ENCODE measurements around the gene REG1B.

The REG1B gene

GRCh38 chr2:79097843-79098242, 10.1 kb upstream of the REG1B start:
- no peak for TF ChIP-seq CTCF (IDR thresholded peaks at IDR 0.05; ENCODE audit: low read depth, low read length)
- Histone ChIP-seq H3K4me3 (ENCODE audit: low read depth, low read length) (no peak overlapping the region), H3K36me3 (no peaks in the 10 kb centered on the region), H3K27ac (no peak overlapping the region), H3K27me3 (ENCODE audit: insufficient read depth, low read depth, severe bottlenecking) (peaks cover 79% of the 10 kb centered on the region), H3K9me3 (ENCODE audit: severe bottlenecking) (peaks cover 13% of the 10 kb centered on the region)
- DNase-seq, result no peak

DNA sequence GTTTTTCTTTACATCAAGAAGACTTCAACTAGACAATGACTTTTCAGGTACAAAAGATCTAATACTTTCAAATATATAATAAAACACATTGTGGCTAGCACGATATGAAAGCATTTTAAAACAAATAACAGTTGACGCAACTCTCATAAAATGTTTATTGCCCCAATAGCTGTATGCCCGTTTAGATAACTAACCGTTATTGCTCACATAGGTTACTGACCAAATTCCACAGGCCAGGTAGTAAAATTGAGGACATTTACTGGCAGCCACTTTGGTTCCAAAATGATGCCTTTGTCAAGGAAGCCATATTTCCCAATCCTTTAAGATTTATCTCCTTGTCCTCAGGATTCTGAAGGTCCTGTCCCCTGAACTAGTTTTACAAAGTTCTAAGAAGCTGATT, 2.9 kb upstream of the REG1B start:
- Histone ChIP-seq H3K4me3 (ENCODE audit: low read depth, low read length) (no peak overlapping the region), H3K36me3 (no peaks in the 10 kb centered on the region), H3K27me3 (ENCODE audit: insufficient read depth, low read depth, severe bottlenecking) (peaks cover 62% of the 10 kb centered on the region), H3K9me3 (ENCODE audit: severe bottlenecking) (peaks cover 3% of the 10 kb centered on the region), H3K27ac (no peak overlapping the region)
- no peak for DNase-seq
- TF ChIP-seq CTCF (IDR thresholded peaks at IDR 0.05; ENCODE audit: low read depth, low read length), result no peak

GRCh38 chr2:79086255-79086654, 1.5 kb downstream of the REG1B start:
- H3K9me3 ChIP-seq (ENCODE audit: severe bottlenecking), result no peaks in the 10 kb centered on the region
- H3K27me3 ChIP-seq (ENCODE audit: insufficient read depth, low read depth, severe bottlenecking), result peaks cover 45% of the 10 kb centered on the region
- no peak for DNase-seq
- H3K36me3 ChIP-seq, result no peaks in the 10 kb centered on the region
- H3K4me3 ChIP-seq (ENCODE audit: low read depth, low read length), result no peak overlapping the region
- TF ChIP-seq CTCF (IDR thresholded peaks at IDR 0.05; ENCODE audit: low read depth, low read length), result no peak
- H3K27ac ChIP-seq, result no peak overlapping the region

DNA sequence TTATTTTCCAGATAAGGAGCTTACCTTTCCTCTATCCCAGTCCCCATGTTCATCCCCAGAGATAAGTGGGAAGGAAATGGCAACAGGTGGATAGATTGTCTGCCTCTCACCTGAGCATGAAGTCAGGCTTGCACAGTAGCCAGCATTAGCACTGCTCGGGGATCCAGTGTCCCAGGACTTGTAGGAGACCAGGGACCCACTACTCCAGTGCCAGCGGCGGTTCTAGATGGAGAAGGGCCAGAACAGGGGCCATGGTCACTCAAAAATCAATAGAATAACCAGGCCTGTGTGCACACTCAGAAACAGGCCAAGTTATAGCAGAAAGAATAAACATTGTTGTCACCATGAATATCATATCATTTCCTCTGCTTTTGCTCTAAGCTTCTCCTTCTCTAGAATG, 2.4 kb downstream of the REG1B start:
- Histone ChIP-seq H3K9me3 (ENCODE audit: severe bottlenecking) (no peaks in the 10 kb centered on the region), H3K27me3 (ENCODE audit: insufficient read depth, low read depth, severe bottlenecking) (peaks cover 37% of the 10 kb centered on the region), H3K27ac (no peak overlapping the region), H3K36me3 (no peaks in the 10 kb centered on the region), H3K4me3 (ENCODE audit: low read depth, low read length) (no peak overlapping the region)
- DNase-seq, result no peak
- TF ChIP-seq CTCF (IDR thresholded peaks at IDR 0.05; ENCODE audit: low read depth, low read length), result no peak

DNA sequence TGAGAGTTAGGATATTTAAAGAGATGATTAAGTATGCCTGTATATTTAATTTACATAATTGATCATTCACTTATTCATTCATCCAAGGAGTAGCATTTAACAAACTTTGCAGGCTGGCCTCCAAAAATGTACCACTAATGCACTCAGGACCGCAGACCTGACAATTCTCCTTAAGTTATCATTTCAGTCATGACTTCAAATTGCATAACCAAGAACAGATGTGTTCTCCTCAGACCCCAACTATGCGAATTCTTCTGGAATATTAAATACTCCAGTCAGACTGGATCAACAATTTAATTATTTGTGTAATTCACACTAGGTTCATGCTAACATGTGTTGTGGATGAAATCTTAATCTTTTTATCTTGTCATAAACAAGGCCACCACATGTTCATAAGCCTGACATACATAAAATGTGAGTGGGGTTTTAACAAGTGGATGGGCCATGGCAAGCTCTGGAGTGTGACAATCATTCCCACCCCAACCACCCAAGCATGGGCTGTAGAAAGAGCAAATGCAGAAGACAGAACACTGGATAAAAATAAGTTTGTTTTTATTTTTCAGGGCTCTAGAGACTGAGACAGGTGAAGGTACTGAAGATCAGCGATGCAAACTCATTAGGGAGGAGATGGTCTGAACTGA, 3.2 kb downstream of the REG1B start:
- Histone ChIP-seq H3K9me3 (ENCODE audit: severe bottlenecking) (no peaks in the 10 kb centered on the region), H3K4me3 (ENCODE audit: low read depth, low read length) (no peak overlapping the region), H3K27me3 (ENCODE audit: insufficient read depth, low read depth, severe bottlenecking) (peaks cover 35% of the 10 kb centered on the region), H3K36me3 (no peaks in the 10 kb centered on the region), H3K27ac (no peak overlapping the region)
- TF ChIP-seq CTCF (IDR thresholded peaks at IDR 0.05; ENCODE audit: low read depth, low read length), result no peak
- DNase-seq, result no peak

All from WERI-Rb-1 (cell line).